IPS-18c (cell line): ENCODE data around the gene SULF2.

Source experiments
- H3K4me3 ChIP-seq: 2 replicates; pipeline ENCODE4 v1.7.0; 2013; ENCODE audit warnings: low read depth, mild to moderate bottlenecking, low read length, moderate library complexity; ENCODE audit not compliant: insufficient read depth
- H3K9me3 ChIP-seq: one replicate; pipeline ENCODE4 v1.6.1; 2013; ENCODE audit warnings: mild to moderate bottlenecking, low read length, moderate library complexity; ENCODE audit not compliant: control insufficient read depth, insufficient read depth

Gene SULF2

DNA sequence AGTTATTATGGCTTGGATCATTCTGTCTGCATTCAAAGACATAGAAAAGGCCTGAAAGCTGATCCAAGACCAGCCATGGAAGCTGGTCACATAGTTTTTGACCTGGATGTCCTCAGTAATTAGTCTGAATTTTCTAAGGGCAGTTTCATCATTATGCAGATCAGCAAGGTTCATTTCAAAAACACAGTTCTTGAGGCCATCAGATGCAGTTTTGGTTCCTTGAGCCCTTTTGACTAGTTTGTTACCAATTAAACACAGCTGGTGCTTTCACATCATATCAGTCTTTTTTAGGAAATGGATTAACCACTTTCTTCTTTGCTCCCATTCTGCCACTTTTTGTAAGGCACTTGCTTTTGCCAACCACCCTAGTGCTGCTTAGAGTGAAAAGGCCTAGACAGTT, 154.2 kb downstream of the SULF2 start:
- Histone ChIP-seq H3K4me3 (no peak overlapping the region), H3K9me3 (no peaks in the 10 kb centered on the region)

GRCh38 chr20:47629907-47630306, 155.4 kb downstream of the SULF2 start:
- Histone ChIP-seq H3K9me3 (no peaks in the 10 kb centered on the region), H3K4me3 (no peak overlapping the region)

GRCh38 chr20:47627540-47627939, 157.7 kb downstream of the SULF2 start:
- Histone ChIP-seq H3K4me3 (no peak overlapping the region), H3K9me3 (no peaks in the 10 kb centered on the region)

DNA sequence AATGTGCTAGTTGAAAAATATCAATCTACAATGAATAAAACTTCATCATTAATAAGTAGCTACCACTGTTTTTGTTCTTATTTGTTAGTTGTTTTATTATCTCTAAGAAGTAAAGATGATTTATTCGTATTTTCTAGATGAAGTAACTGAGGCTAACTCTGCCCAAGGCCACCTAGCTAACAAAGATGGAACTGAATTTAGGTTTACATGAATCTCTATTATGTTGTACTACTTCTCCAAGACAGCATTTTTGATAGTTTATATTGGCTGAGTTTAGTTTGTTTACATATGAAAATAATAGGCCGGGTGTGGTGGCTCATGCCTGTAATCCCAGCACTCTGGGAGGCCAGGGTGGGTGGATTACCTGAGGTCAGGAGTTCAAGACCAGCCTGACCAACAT, 162.1 kb downstream of the SULF2 start:
- H3K4me3 ChIP-seq: no peak overlapping the region
- H3K9me3 ChIP-seq: no peaks in the 10 kb centered on the region

DNA sequence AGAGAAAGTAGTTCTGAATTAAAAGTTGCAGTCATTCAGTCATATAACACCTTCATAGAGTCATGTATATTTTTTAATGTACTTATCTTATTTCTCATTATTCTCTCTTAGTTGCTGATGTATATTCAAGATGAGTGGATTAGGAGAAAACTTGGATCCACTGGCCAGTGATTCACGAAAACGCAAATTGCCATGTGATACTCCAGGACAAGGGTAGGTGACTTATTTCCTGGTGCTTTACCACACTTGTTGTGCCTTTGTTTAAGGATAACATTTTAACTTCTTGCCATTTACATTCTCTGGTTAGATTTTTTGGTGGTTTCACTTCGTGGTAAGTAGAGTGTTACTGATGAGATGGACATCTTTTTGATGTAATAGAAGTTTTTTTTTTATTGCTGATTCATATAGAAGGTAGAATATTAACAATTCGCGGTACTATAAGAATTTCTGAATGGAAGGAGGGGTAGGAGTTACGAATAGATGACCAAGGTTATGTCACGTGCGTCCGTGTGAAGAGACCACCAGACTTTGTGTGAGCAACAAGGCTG, 163.1 kb downstream of the SULF2 start:
- H3K4me3 ChIP-seq: no peak overlapping the region
- H3K9me3 ChIP-seq: no peaks in the 10 kb centered on the region

DNA sequence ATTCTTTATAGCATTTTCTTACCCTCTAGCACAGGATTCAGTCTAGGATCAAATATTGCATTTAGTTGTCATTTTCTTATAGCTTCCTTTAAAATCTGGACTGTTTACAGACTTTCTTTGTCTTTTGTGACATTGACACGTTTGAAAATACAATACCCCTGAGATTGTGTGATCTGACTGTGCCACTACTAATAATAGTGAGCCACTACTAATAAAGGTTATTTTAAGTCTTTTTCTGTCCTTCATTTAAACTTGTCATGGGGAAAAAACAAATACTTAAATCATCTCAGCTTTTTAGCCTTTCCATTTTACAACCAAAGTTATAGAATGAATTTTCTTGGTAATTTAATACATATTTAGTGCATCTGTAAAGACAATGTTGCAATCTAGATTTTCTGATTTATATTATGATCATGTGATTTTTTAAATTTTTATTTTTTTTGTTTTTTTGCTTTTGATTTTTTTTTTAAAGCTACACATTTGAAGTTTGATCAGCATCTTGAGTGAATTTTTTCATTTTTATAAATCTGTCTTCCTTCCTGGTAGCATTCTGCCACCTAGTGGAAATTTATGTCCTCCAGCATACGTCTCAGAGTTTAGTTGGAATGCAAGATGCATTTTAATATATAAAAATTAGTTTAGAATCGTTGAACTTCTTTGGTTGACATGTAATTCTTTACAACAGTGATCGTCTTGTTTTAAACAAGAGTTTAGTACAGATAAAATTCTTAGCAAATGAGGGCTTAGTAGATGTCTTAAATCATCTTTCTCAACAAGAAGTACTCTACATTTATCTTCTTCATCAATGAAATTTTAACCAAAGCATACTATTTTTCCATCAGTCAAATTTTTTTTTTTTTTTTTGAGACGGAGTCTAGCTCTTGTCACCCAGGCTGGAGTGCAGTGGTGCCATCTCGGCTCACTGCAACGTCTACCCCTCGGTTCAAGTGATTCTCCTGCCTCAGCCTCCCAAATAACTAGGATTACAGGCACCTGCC, 164.2 kb downstream of the SULF2 start:
- no peaks in the 10 kb centered on the region for H3K9me3 ChIP-seq
- no peak overlapping the region for H3K4me3 ChIP-seq

GRCh38 chr20:47618479-47618878, 166.8 kb downstream of the SULF2 start:
- Histone ChIP-seq H3K9me3 (no peaks in the 10 kb centered on the region), H3K4me3 (no peak overlapping the region)

DNA sequence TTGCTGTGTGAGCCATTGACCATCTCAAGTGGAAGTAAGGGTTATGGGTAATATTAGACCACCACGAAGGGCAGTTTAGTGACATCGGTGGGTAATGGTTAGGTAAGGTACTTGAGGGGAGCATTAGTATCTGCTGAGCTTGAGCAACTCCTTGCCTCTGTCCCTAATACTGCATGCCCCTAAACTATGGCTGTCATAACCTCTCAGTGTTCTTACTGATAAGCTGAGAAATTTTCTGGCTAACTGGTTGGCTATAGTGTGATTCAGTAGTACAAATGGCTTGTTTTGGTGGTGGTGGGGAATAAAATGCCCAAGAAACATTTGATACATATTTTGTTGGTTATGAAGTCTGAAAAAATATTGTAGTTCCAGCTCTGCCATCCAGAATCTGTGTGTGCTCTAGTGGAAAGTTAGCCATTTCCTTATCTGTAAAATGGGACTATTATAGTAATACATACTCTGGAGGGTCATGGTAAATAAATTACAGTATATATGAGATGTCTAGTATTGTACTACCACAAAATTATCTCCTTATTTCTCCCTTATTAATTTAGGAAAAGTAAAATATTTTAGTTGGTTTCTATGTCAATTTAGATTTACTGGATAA, 170.5 kb downstream of the SULF2 start:
- H3K9me3 ChIP-seq: no peaks in the 10 kb centered on the region
- H3K4me3 ChIP-seq: no peak overlapping the region

DNA sequence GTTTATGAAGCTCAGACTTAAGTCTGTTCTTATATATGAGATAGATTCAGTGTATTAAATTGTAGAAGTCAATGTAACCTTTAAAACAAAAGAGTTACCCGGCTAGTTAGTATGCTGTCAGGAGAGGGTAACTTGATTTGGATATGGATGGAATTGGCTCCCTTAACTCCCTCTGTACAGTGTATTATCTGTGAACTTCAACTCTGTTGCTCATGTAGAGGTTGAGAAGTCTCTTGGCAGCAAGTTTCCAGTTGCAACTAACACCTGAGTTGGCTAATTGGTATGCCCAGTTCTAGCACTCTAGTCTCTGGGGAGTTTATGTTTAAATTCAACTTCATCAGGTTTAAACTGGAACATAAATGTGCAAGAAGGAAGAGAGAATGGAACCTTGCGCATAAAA, 172.6 kb downstream of the SULF2 start:
- Histone ChIP-seq H3K9me3 (no peaks in the 10 kb centered on the region), H3K4me3 (no peak overlapping the region)

DNA sequence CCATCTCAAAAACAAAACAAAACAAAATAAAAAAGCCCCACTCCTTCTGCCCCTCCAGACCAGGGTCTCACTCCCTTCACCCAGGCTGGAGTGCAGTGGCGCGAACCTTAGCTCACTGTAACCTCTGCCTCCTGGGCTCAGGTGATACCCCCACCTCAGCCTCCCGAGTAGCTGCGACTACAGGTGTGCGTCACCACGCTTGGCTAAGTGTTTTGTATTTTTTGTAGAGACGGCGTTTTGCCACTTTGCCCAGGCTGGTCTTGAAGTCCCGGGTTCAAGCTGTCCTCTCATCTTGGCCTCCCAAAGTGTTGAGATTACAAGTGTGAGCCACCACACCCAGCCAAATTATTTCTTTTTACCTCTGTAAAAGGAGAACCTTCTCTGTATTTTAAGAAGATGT, 173.5 kb downstream of the SULF2 start:
- H3K4me3 ChIP-seq: no peak overlapping the region
- H3K9me3 ChIP-seq: no peaks in the 10 kb centered on the region

- no peaks in the 10 kb centered on the region for H3K9me3 ChIP-seq
Measured at GRCh38 chr20:47610945-47611250, 174.4 kb downstream of the SULF2 start.

GRCh38 chr20:47610247-47610944, 174.9 kb downstream of the SULF2 start:
- Histone ChIP-seq H3K9me3 (no peaks in the 10 kb centered on the region), H3K4me3 (no peak overlapping the region)

More at GRCh38 chr20:47610945-47611250, 174.4 kb downstream of the SULF2 start:
- H3K4me3 ChIP-seq: no peak overlapping the region

GRCh38 chr20:47609001-47609400, 176.3 kb downstream of the SULF2 start:
- Histone ChIP-seq H3K9me3 (no peaks in the 10 kb centered on the region), H3K4me3 (no peak overlapping the region)
